NCI-H460 (cell line): ENCODE data around the gene BMP4. TPM values are rescaled to one million over a fixed set of nuclear protein-coding genes. Genes with fewer than 3 reads are reported as not detected.

Experiments used
- DNase-seq: peaks from one replicate; pipeline ENCODE4 v3.0.0-alpha.2; 2016; ENCODE audit warnings: low read depth; ENCODE audit errors: extremely low read depth
- total RNA-seq: library from RNA; depleted of rRNA; stranded (reverse); fragments of >200 nt; shearing (Covaris generic); gene quantifications from 2 replicates; pipeline ENCODE4 v1.2.3, GENCODE V29; 2014

Gene BMP4
- total RNA-seq, 1 experiment from 2014 or later, result not detected

DNA sequence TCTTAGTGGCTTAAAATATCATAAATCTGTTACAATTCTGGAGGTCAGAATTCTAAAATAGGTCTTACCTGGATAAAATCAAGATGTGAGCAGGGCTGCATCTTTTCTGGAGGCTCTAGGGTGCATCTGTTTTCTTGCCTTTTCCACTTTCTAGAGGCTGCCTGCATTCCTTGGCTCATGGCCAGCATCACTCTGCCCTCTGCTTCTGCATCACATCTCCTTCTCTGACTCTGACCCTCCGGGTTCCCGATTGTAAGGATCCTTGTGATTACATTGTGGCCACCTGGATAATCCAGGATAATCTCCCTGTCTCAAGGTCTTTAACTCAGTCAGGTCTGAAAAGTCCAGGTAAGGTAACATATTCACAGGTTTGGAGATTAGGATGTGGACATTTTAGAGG is 11.0 kb upstream of the BMP4 start:
- no peak for DNase-seq

GRCh38 chr14:53964249-53964648 is 7.6 kb upstream of the BMP4 start:
- DNase-seq, result no peak

GRCh38 chr14:53963320-53964227 is 6.9 kb upstream of the BMP4 start:
- DNase-seq, result no peak

- no peak for DNase-seq
Measured at GRCh38 chr14:53962953-53963319, 6.3 kb upstream of the BMP4 start.

- no peak for DNase-seq
Measured at GRCh38 chr14:53958628-53959027, 2.0 kb upstream of the BMP4 start.

- no peak for DNase-seq
Measured at GRCh38 chr14:53957739-53958138, 1.1 kb upstream of the BMP4 start.

DNA sequence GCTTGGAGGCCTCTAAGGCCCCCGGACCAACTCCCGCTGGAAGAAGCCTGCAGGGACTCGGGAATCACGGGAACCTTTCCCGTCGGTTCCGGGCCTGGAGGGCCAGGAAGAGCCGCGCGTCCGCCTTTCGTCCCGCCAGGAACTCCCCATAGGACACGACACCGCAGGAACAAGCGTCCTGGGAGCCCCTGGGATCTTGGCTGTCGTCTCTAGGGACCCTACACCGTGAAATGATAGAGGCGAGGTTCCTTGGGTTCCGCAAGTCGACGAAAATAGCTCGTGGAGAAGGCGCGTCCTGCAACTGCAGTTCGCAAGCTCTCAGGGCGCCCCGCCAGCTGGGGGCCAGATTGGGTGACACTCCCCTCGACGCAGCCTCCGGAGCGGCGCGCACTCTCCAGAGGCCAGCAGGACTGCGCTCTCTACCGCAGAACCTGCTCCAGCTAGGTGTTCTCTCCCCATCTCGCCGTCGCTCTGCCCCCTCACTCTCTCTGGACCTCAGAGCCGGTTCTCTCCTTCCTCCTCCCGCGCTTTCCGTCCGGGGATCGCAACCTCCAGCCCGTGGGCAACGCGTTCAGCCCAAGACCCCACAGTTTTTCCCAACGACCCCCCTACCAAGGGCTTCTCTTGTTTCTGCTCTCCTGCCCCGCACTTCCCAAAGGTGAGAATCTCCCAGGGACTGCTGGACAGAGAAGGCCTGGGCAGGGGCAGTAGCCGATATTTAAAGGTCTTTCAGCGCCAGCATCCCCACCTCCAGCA is 776 bp downstream of the BMP4 start:
- no peak for DNase-seq

GRCh38 chr14:53955229-53955556 is 1.4 kb downstream of the BMP4 start:
- no peak for DNase-seq

- DNase-seq, result no peak
Measured at GRCh38 chr14:53954551-53955228, 1.9 kb downstream of the BMP4 start.

- DNase-seq, result no peak
Measured at GRCh38 chr14:53953828-53954550, 2.6 kb downstream of the BMP4 start.

DNA sequence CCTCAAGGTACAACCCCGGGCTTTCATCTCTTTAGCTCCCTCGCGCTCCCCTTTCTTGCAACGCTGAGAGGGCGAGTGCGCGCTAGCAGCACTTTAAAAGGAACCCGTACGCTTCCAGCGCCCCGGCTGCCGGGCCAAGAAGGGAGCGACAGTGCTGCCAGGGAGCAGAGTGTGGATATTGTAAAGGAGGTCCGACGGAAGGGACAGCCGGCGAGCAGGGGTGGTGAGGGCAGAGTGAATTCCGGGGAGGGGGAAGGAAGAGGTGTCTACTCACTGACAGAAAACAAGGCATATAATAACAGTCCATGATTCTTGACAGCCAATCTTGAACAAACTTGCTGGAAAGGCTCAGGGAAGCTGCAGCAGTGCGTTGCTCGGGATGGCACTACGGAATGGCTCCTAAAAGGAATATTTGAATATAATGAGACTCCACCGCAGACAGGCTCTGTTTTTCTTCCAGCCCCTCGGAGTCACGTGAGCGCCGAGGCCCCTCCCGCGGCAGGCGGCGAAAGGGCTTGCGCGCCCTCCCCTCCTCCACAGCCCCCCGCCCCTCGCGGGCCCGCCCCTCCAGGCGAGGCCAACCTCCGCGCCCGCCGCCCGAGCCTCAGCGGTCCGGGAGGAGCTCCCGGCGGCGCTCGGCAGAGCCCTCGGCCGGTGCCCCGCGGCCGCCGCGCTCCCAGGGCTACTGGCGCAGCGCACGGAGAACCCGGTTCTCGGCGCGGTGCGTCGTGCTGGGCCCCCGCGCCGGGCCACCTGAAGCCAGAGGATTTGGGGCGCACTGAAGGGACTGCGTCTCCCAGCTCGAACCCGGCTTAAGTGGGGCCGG is 3.4 kb downstream of the BMP4 start:
- no peak for DNase-seq

DNA sequence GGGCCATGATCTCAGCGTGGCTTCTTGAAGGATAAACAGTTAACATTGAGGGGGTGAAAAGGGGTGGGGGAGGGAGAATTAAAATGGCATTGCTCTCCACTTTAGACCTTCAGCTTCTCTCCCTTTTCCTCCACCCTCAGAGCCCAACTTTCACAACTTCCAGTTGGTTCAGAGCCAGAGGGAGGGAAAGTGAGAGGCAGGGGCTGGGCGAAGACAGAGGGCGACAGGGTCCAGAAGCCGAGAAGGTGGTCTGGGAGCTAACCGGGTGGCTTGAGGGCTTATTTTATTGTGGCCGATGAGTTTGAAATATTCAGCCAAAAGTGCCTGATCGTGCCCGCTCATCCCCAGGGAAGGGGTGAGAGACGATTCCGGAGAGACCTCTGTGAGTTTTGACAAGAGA is 4.1 kb downstream of the BMP4 start:
- DNase-seq, result no peak

GRCh38 chr14:53951627-53952303 is 4.9 kb downstream of the BMP4 start:
- no peak for DNase-seq

DNA sequence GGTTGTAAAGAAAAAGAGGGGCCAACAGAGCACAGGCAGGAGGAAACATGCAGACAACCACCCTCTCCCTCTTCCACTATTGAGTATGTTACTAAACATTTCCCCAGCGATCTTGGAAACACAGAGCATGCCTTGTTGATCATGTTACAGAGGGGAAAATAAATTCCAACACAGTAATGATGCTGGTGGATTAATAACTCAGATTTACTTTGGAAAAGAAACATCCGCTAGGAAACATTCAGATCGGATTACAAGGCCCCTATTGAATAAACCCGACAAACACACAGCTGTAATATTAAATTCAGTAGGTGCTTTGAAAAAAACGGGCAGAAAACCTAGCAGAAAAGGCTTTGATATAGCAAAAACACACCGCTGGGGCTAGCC is 5.4 kb downstream of the BMP4 start:
- no peak for DNase-seq

DNA sequence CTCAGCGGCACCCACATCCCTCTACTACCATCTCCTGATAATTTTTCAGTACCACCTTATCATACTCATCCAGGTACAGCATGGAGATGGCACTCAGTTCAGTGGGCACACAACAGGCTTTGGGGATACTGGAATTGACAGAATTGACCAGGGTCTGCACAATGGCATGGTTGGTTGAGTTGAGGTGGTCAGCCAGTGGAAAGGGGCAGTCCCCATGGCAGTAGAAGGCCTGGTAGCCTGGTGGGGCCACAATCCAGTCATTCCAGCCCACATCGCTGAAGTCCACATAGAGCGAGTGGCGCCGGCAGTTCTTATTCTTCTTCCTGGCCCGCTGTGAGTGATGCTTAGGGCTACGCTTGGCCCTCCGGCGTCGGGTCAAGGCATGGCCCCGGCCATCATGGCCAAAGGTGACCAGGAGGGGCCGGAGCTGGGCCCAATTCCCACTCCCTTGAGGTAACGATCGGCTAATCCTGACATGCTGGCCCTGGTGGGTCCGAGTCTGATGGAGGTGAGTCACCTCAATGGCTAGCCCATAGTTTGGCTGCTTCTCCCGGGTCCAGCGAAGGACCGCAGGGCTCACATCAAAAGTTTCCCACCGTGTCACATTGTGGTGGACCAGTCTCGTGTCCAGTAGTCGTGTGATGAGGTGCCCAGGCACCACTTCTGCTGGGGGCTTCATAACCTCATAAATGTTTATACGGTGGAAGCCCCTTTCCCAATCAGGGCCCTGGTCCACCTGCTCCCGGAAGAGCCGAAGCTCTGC is 6.4 kb downstream of the BMP4 start:
- DNase-seq, result no peak

GRCh38 chr14:53949201-53949600 is 7.4 kb downstream of the BMP4 start:
- no peak for DNase-seq

DNA sequence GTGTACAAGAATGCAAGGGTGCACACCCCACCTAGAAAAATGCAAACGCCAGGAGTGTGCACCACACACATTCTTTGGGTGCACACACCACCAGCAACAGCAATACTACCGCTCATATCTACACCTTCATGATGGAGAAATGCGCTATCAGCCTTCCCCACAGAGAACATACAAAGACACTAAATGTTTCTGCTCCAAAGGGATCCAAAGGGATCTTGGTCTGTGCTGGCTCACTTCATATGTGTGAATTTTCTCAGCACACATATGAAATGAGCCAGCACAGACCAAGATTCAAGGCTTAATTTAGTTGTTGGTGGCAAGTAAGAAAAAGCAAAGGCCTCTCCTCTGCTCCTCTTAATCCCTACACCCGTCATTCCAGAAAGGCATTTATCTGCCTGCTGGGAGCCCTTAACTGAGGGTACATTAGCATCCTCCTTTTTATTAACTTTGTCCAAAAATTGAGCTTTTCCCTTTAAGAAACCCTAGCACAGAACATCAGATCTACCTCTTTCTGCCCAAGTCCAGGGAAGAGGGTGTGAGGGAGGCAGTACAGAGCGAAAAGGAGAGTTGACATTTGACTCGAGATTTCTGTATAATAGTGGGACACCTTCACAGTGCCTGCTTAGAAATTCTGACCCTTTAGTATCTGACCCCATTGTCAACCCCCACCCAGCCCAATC is 8.3 kb downstream of the BMP4 start:
- no peak for DNase-seq
